Suppressor macrophage treated with lipopolysaccharide for 1 hour (primary cell): ENCODE results near the gene SERPINB6.
"Not testable (repeated sequence)": the region's sequence is repeated elsewhere in the genome, so short reads cannot be mapped to it uniquely, and the experiment has no call there.

Experiments
- DNase-seq, 3 donors: peaks; one replicate each; pipeline ENCODE4 v3.0.0-alpha.2; 2020 to 2022

Gene SERPINB6

GRCh38 chr6:2998998-2999617 is 27.7 kb upstream of the SERPINB6 start:
- DNase-seq = peak; percentile 94 to 96 (median 94)

GRCh38 chr6:2998249-2998997 is 27.1 kb upstream of the SERPINB6 start:
- not testable (repeated sequence) for DNase-seq

- DNase-seq = no peak
Measured at GRCh38 chr6:2993755-2994317, 22.5 kb upstream of the SERPINB6 start.

- DNase-seq = no peak
Measured at GRCh38 chr6:2992330-2992979, 21.1 kb upstream of the SERPINB6 start.

- DNase-seq = no peak
Measured at GRCh38 chr6:2990932-2991506, 19.7 kb upstream of the SERPINB6 start.

GRCh38 chr6:2990248-2990931 is 19.0 kb upstream of the SERPINB6 start:
- DNase-seq = peak; percentile 28 to 35 (median 33)

GRCh38 chr6:2989332-2990247 is 18.2 kb upstream of the SERPINB6 start:
- DNase-seq = peak; percentile 94 to 99 (median 95)

GRCh38 chr6:2988426-2989331 is 17.3 kb upstream of the SERPINB6 start:
- DNase-seq = peak; percentile 90 to 94 (median 94)

- no peak for DNase-seq
Measured at GRCh38 chr6:2988094-2988425, 16.7 kb upstream of the SERPINB6 start.

GRCh38 chr6:2986722-2987221 is 15.4 kb upstream of the SERPINB6 start:
- DNase-seq = no peak

GRCh38 chr6:2984738-2985406 is 13.5 kb upstream of the SERPINB6 start:
- no peak for DNase-seq

- peak in 1 of 3 donors; percentile 21 for DNase-seq
Measured at GRCh38 chr6:2982426-2983117, 11.2 kb upstream of the SERPINB6 start.

GRCh38 chr6:2980465-2980855 is 9.1 kb upstream of the SERPINB6 start:
- DNase-seq = no peak

- no peak for DNase-seq
Measured at GRCh38 chr6:2979819-2980464, 8.6 kb upstream of the SERPINB6 start.

GRCh38 chr6:2978923-2979322 is 7.6 kb upstream of the SERPINB6 start:
- no peak for DNase-seq

GRCh38 chr6:2977799-2978590 is 6.6 kb upstream of the SERPINB6 start:
- peak; percentile 22 to 59 (median 57) for DNase-seq

- no peak for DNase-seq
Measured at GRCh38 chr6:2977290-2977689, 5.9 kb upstream of the SERPINB6 start.
